Measurements from ENCODE around the gene FALEC. TPM values are rescaled to one million over a fixed set of nuclear protein-coding genes. Genes with fewer than 3 reads are reported as not detected.
A peak's percentile ranks its signal among the peaks of the same experiment; 100 is the strongest.
"Not testable (repeated sequence)": the region's sequence is repeated elsewhere in the genome, so short reads cannot be mapped to it uniquely, and the experiment has no call there.

The FALEC gene
- total RNA-seq, 4 donors from 2014 or later = not detected

DNA sequence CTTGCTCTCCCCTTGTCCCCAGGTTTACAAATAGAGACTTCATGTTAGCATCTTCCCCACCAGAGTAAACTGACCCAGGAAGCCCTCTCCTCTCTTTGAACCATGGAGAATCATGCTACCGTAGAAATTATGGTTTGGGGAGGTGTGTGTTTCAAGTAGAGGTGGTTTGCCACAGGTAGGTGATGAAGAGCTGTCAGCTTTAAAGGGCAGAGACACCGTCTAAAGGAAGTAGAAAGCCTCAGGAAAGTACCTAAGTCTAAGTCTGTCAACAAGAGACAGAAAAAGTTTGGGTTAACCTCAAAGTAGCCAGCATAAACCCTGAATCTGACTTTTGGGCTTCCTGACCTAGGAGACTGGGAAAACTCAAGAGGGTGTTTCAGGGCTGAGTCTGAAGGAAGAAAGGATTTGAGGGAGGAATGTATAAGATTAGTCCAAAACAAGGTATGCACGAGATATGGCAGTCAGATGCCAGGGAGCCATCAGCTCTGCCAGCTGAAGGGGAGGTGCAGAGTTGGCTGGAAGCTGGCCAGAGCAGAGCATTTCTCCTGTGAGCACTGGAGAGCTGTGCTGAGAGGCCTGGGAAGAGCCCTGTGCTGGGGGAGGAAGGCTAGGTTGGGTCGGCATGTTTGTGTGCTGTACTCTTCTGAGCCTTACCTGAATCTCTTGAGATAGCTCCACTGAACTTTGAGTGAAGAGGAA lies 47.9 kb downstream of the FALEC start:
- intact Hi-C loops (cut with DNase I; ENCODE audit: low total_unique reads) (loop anchor here (5.0 kb wide), 1 partner anchor 54 kb away; no protein-coding TSS in a partner anchor), in situ Hi-C loops (cut with MboI; ENCODE audit: low pct_ligation_motif_present in 1 of 4, low pct_unique_long_range_greater_than_20kb in 1 of 4, low sequenced_read_pairs in 3 of 4) (loop anchor here in 1 of 4 donors (10.0 kb wide), 1 partner anchor 51 kb away; no protein-coding TSS in a partner anchor)

DNA sequence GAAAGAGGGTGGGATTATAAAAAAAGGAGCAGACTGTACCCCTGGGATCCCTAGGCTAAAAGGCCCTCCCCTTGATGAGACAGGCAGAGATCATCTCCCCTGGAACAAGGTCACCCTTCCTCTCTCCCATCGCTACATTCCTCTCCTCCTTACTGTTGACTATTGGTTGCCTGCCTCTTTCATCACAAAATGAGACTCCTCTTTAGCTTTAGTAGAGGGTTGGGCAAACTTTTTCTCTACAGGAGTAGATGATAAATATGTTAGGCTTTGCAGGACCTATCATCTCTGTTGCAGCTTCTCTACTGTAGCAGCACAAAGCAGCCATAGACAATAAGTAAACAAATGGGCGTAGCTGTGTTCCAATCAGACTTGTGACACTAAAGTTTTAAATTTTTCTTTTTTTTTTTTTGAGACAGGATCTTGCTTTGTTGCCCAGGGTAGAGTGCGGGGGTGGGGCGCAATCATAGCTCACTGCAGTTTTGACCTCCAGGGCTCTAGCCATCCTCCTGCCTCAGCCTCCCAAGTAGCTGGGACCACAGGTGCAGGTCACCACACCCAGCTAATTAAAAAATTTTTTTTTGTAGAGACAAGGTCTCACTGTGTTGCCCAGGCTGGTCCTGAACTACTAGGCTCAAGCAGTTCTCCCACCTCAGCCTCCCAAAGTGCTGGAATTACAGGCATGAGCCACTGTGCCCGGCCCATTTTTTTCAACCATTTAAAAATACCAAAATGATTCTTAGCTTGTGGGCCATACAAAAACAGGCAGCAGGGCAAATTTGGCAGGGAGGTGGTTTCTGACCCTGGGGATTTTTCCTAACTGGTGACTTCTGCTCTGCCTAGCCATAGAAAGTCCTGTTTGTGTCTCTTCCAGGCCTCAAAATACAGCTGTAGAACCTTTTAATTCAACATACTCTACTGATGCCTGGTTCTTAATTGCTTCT lies 48.8 kb downstream of the FALEC start:
- no peaks in the 10 kb centered on the region for H3K9me3 ChIP-seq
- TF ChIP-seq POLR2AphosphoS5 (IDR thresholded peaks at IDR 0.05) = peak in 1 of 3 donors; percentile 3
- TF ChIP-seq, protein P1, sequence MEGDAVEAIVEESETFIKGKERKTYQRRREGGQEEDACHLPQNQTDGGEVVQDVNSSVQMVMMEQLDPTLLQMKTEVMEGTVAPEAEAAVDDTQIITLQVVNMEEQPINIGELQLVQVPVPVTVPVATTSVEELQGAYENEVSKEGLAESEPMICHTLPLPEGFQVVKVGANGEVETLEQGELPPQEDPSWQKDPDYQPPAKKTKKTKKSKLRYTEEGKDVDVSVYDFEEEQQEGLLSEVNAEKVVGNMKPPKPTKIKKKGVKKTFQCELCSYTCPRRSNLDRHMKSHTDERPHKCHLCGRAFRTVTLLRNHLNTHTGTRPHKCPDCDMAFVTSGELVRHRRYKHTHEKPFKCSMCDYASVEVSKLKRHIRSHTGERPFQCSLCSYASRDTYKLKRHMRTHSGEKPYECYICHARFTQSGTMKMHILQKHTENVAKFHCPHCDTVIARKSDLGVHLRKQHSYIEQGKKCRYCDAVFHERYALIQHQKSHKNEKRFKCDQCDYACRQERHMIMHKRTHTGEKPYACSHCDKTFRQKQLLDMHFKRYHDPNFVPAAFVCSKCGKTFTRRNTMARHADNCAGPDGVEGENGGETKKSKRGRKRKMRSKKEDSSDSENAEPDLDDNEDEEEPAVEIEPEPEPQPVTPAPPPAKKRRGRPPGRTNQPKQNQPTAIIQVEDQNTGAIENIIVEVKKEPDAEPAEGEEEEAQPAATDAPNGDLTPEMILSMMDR (IDR thresholded peaks at IDR 0.05) = no peak
- H3K4me1 ChIP-seq = peaks cover 69 to 94% (median 88%) of the 10 kb centered on the region in 4 donors
- peak overlapping the region in 1 of 4 donors; percentile 15 for H3K4me3 ChIP-seq
- 61 to 62% methylated on average over 2 to 5 of the region's 5 CpGs for WGBS, 2 donors (ENCODE audit: low coverage in 1 of 2)
- in situ Hi-C loops (cut with MboI; ENCODE audit: low pct_ligation_motif_present in 1 of 4, low pct_unique_long_range_greater_than_20kb in 1 of 4, low sequenced_read_pairs in 3 of 4) (loop anchor here in 1 of 4 donors (10.0 kb wide), 1 partner anchor 50 kb away; no protein-coding TSS in a partner anchor), intact Hi-C loops (cut with DNase I; ENCODE audit: low total_unique reads) (loop anchor here (5.0 kb wide), 1 partner anchor 53 kb away; no protein-coding TSS in a partner anchor)
- no peaks in the 10 kb centered on the region for H3K27me3 ChIP-seq
- peak overlapping the region; percentile 98 to 99 (median 98) for H3K27ac ChIP-seq
- DNase-seq = peak; percentile 53
- no peaks in the 10 kb centered on the region for H3K36me3 ChIP-seq

More for the DNA sequence above, 47.9 kb downstream of the FALEC start:
- H3K36me3 ChIP-seq = no peaks in the 10 kb centered on the region
- peak overlapping the region; percentile 98 to 99 (median 98) for H3K27ac ChIP-seq
- H3K4me1 ChIP-seq = peaks cover 61 to 91% (median 87%) of the 10 kb centered on the region in 4 donors
- TF ChIP-seq POLR2A (IDR thresholded peaks at IDR 0.05) (no peak), POLR2AphosphoS5 (IDR thresholded peaks at IDR 0.05) (peak in 1 of 3 donors; percentile 42), EP300 (IDR thresholded peaks at IDR 0.05; ENCODE audit: low read depth) (no peak)
- H3K9me3 ChIP-seq = no peaks in the 10 kb centered on the region
- H3K27me3 ChIP-seq = no peaks in the 10 kb centered on the region
- peak; percentile 79 for DNase-seq
- 0 to 19% methylated on average over 2 to 4 of the region's 4 CpGs for WGBS, 2 donors (ENCODE audit: low coverage in 1 of 2)
- peak overlapping the region in 1 of 4 donors; percentile 61 for H3K4me3 ChIP-seq

GRCh38 chr1:150565240-150565991 lies 49.9 kb downstream of the FALEC start:
- H3K27me3 ChIP-seq; intact Hi-C loops (cut with DNase I; ENCODE audit: low total_unique reads); DNase-seq; H3K36me3 ChIP-seq; H3K4me3 ChIP-seq; H3K9me3 ChIP-seq: not testable (repeated sequence)
- in situ Hi-C loops (cut with MboI; ENCODE audit: low pct_ligation_motif_present in 1 of 4, low pct_unique_long_range_greater_than_20kb in 1 of 4, low sequenced_read_pairs in 3 of 4) = loop anchor here in 3 of 4 donors (5.0 to 10.0 kb wide), 3 partner anchors 47 to 52 kb away; no protein-coding TSS in a partner anchor
- H3K27ac ChIP-seq = peak overlapping the region; percentile 98 to 99 (median 98)
- peaks cover 74 to 94% (median 88%) of the 10 kb centered on the region in 4 donors for H3K4me1 ChIP-seq
- WGBS, 2 donors (ENCODE audit: low coverage in 1 of 2) = 81 to 84% methylated on average over 5 to 14 of the region's 14 CpGs

DNA sequence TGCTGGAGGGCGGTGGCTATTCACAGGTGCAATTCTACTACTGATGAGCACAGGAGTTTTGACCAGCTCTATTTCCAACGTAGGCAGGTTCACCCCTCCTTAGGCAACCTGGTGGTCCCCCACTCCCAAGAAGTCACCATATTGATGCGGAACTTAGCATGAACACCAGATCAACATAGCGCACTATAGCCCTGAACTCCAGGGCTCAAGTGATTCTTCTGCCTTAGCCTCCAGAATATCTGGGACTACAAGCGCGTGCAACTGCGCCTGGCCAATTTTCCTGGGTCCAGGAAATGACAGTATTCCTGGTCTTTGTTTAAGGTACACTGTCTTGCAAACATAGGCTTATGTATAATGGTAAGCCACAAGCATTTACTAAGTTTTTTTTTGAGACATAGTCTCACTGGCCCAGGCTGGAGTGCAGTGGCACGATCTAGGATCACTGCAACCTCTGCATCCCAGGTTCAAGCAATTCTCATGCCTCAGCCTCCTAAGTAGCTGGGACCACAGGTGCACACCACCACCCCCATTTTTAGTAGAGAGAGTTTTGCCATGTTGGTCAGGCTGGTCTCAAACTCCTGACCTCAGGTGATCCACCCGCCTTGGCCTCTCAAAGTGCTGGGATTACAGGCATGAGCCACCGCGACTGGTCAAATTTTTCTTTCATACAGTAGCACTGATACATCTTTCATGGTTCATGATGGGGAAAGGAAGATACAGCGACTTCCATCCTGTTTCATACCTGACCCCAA lies 51.2 kb downstream of the FALEC start:
- no peaks in the 10 kb centered on the region for H3K36me3 ChIP-seq
- TF ChIP-seq POLR2AphosphoS5 (IDR thresholded peaks at IDR 0.05) (no peak), EP300 (IDR thresholded peaks at IDR 0.05; ENCODE audit: low read depth) (no peak), POLR2A (IDR thresholded peaks at IDR 0.05) (peak; percentile 34)
- TF ChIP-seq, protein P1 (IDR thresholded peaks at IDR 0.05) = no peak
- intact Hi-C loops (cut with DNase I; ENCODE audit: low total_unique reads) (no loop called here), in situ Hi-C loops (cut with MboI; ENCODE audit: low pct_ligation_motif_present in 1 of 4, low pct_unique_long_range_greater_than_20kb in 1 of 4, low sequenced_read_pairs in 3 of 4) (loop anchor here in 3 of 4 donors (5.0 to 10.0 kb wide), 3 partner anchors 46 to 51 kb away; no protein-coding TSS in a partner anchor)
- H3K27ac ChIP-seq = peak overlapping the region; percentile 98 to 99 (median 98)
- DNase-seq = no peak
- no peaks in the 10 kb centered on the region for H3K9me3 ChIP-seq
- peaks cover 80 to 99% (median 91%) of the 10 kb centered on the region in 4 donors for H3K4me1 ChIP-seq
- no peaks in the 10 kb centered on the region for H3K27me3 ChIP-seq
- peak overlapping the region in 1 of 4 donors; percentile 41 for H3K4me3 ChIP-seq
- 75% methylated on average over 2 to 12 of the region's 12 CpGs for WGBS, 2 donors (ENCODE audit: low coverage in 1 of 2)
